HepG2 (cell line): ENCODE data around the gene ZNF813. TPM values are rescaled to one million over a fixed set of nuclear protein-coding genes. Genes with fewer than 3 reads are reported as not detected.

Experiments used
- ATM ChIP-seq: fragments of 450-650 bp; IDR thresholded peaks from 2 replicates; pipeline ENCODE4 v1.7.1; 2017; ENCODE audit warnings: mild to moderate bottlenecking, borderline replicate concordance
- CEBPB ChIP-seq: IDR thresholded peaks from 2 replicates; pipeline ENCODE4 v1.6.1; 2011; ENCODE audit warnings: low read depth, low read length, improper control_type of control experiment, borderline replicate concordance
- CREBL2 ChIP-seq: sonication (generic); formaldehyde crosslinking; IDR thresholded peaks from 2 replicates; pipeline ENCODE4 v1.8.1; 2023; ENCODE audit warnings: missing genetic modification reagents, mild to moderate bottlenecking, borderline replicate concordance
- FIP1L1 ChIP-seq: fragments of 200-400 bp; formaldehyde crosslinking; IDR thresholded peaks from 2 replicates; pipeline ENCODE4 v1.6.1; 2018; ENCODE audit warnings: low read depth, mild to moderate bottlenecking, low read length, moderate library complexity, borderline replicate concordance; ENCODE audit not compliant: insufficient read depth
- FOXO1 ChIP-seq: sonication (generic); formaldehyde crosslinking; IDR thresholded peaks from 2 replicates; pipeline ENCODE4 v1.4.0; 2020; ENCODE audit warnings: missing genetic modification reagents
- HNRNPH1 ChIP-seq: fragments of 200-400 bp; formaldehyde crosslinking; optimal IDR thresholded peaks from 2 replicates; pipeline ENCODE3; 2017; ENCODE audit warnings: mild to moderate bottlenecking, low read depth, low read length
- HNRNPK ChIP-seq: fragments of 200-400 bp; formaldehyde crosslinking; IDR thresholded peaks from 2 replicates; pipeline ENCODE4 v1.6.1; 2018; ENCODE audit warnings: low read length, low read depth, moderate library complexity, mild to moderate bottlenecking; ENCODE audit not compliant: poor library complexity, severe bottlenecking
- MXD3 ChIP-seq: IDR thresholded peaks from 2 replicates; pipeline ENCODE4 v1.6.1; 2016; ENCODE audit warnings: mild to moderate bottlenecking, missing biosample characterization, missing genetic modification reagents
- MYPOP ChIP-seq: sonication (generic); formaldehyde crosslinking; IDR thresholded peaks from 2 replicates; pipeline ENCODE4 v1.8.1; 2023; ENCODE audit warnings: mild to moderate bottlenecking, moderate library complexity, missing genetic modification reagents
- NFRKB ChIP-seq: fragments of 450-650 bp; IDR thresholded peaks from 2 replicates; pipeline ENCODE4 v1.6.1; 2017
- NR2F2 ChIP-seq: IDR thresholded peaks from 2 replicates; pipeline ENCODE4 v1.6.1; 2012; ENCODE audit warnings: low read depth, inconsistent platforms, borderline replicate concordance
- NR2F6 ChIP-seq, 2 experiments: IDR thresholded peaks; 2 replicates each; pipeline ENCODE4 v1.6.1; 2016; ENCODE audit warnings: antibody characterized with exemption in 1 of 2, mild to moderate bottlenecking in 1 of 2
- SYNCRIP ChIP-seq: fragments of 200-400 bp; formaldehyde crosslinking; IDR thresholded peaks from 2 replicates; pipeline ENCODE4 v1.6.1; 2018; ENCODE audit warnings: mild to moderate bottlenecking, low read depth, low read length; ENCODE audit not compliant: insufficient read depth
- TAF1 ChIP-seq: sonication (generic); formaldehyde crosslinking; IDR thresholded peaks from 2 replicates; pipeline ENCODE4 v1.4.0; 2020; ENCODE audit warnings: missing genetic modification reagents
- TEAD3 ChIP-seq: optimal IDR thresholded peaks from 2 replicates; pipeline ENCODE3; 2016; ENCODE audit warnings: borderline replicate concordance
- TMF1 ChIP-seq: sonication (generic); formaldehyde crosslinking; IDR thresholded peaks from 2 replicates; pipeline ENCODE4 v1.8.1; 2022; ENCODE audit warnings: low read depth, missing genetic modification reagents
- YEATS4 ChIP-seq: sonication (generic); formaldehyde crosslinking; IDR thresholded peaks from 2 replicates; pipeline ENCODE4 v1.4.0; 2020; ENCODE audit warnings: missing genetic modification reagents, borderline replicate concordance
- ZNF30 ChIP-seq: sonication (generic); formaldehyde crosslinking; IDR thresholded peaks from 2 replicates; pipeline ENCODE4 v1.5.0; 2020; ENCODE audit warnings: mild to moderate bottlenecking, missing genetic modification reagents
- ZNF362 ChIP-seq: sonication (generic); formaldehyde crosslinking; IDR thresholded peaks from 2 replicates; pipeline ENCODE4 v1.4.0; 2020; ENCODE audit warnings: missing genetic modification reagents, mild to moderate bottlenecking, borderline replicate concordance
- ZNF570 ChIP-seq: sonication (generic); formaldehyde crosslinking; IDR thresholded peaks from 2 replicates; pipeline ENCODE4 v1.4.0; 2020; ENCODE audit warnings: mild to moderate bottlenecking, missing genetic modification reagents, borderline replicate concordance
- ZNF572 ChIP-seq: sonication (generic); formaldehyde crosslinking; IDR thresholded peaks from 2 replicates; pipeline ENCODE4 v1.5.1; 2020; ENCODE audit warnings: mild to moderate bottlenecking, missing genetic modification reagents
- ZNF616 ChIP-seq: sonication (generic); formaldehyde crosslinking; IDR thresholded peaks from 2 replicates; pipeline ENCODE4 v1.5.0; 2020; ENCODE audit warnings: low read depth, mild to moderate bottlenecking, missing genetic modification reagents
- ZNF674 ChIP-seq: sonication (generic); formaldehyde crosslinking; IDR thresholded peaks from 2 replicates; pipeline ENCODE4 v1.5.0; 2020; ENCODE audit warnings: low read depth, mild to moderate bottlenecking, missing genetic modification reagents
- ZNF883 ChIP-seq: sonication (generic); formaldehyde crosslinking; IDR thresholded peaks from 2 replicates; pipeline ENCODE4 v1.5.1; 2020; ENCODE audit warnings: mild to moderate bottlenecking, missing genetic modification reagents; ENCODE audit errors: not compliant biosample characterization
- ZSCAN25 ChIP-seq: sonication (generic); formaldehyde crosslinking; IDR thresholded peaks from 2 replicates; pipeline ENCODE4 v1.8.0; 2022; ENCODE audit warnings: mild to moderate bottlenecking, missing genetic modification reagents
- polyA plus RNA-seq, 8 experiments: library from polyadenylated mRNA; depleted of rRNA in 3 of 8; stranded (reverse) in 7 of 8; unstranded in 1 of 8; fragments of >200 nt; fragmentation: Illumina TruSeq in 4 of 8; extraction: Trizol in 4 of 8; gene quantifications; 2 replicates each; pipeline versions ENCODE4 v1.2.1 to v1.2.3, GENCODE V29; 2011 to 2016; ENCODE audit warnings: low read depth in 4 of 8, missing spikeins in 1 of 8, mixed read lengths in 1 of 8; ENCODE audit not compliant: insufficient read depth in 1 of 8
- total RNA-seq, 5 experiments: library from RNA; depleted of rRNA; stranded (reverse); fragments of >200 nt; fragmentation: Illumina TruSeq; extraction: Trizol; gene quantifications; 2 replicates each; pipeline ENCODE4 v1.2.3, GENCODE V29; 2016; ENCODE audit warnings: low read depth in 1 of 5

ZNF813 gene
- total and polyA plus RNA-seq, 2 of the 13 experiments (the other 11 are each of a cell fraction or from before 2014, with no cell fraction given): 2.1 to 8.9 TPM

- TF ChIP-seq MYPOP (CRISPR knock-in tag): peak; percentile 19; the same call in 1 of the 2 replicates
- TF ChIP-seq ZNF362 (CRISPR knock-in tag): no peak
- TF ChIP-seq SYNCRIP: no peak
- TF ChIP-seq ZSCAN25 (CRISPR knock-in tag): no peak
- no peak for TF ChIP-seq FOXO1 (CRISPR knock-in tag)
- TF ChIP-seq YEATS4 (CRISPR knock-in tag): no peak
- no peak for TF ChIP-seq MXD3 (CRISPR knock-in tag)
- TF ChIP-seq ZNF30 (CRISPR knock-in tag): no peak
- no peak for TF ChIP-seq HNRNPH1
- TF ChIP-seq TMF1 (CRISPR knock-in tag): no peak
- no peak; the same call in 1 of the 2 replicates for TF ChIP-seq NR2F6 (IDR thresholded peaks at IDR 0.05)
- TF ChIP-seq NR2F6 (CRISPR knock-in tag; IDR thresholded peaks at IDR 0.05): no peak
- TF ChIP-seq ZNF674 (CRISPR knock-in tag): no peak
- TF ChIP-seq ZNF616 (CRISPR knock-in tag): no peak
- no peak for TF ChIP-seq HNRNPK
- no peak for TF ChIP-seq ATM
- TF ChIP-seq ZNF572 (CRISPR knock-in tag): no peak
- no peak for TF ChIP-seq CREBL2 (CRISPR knock-in tag)
- no peak for TF ChIP-seq ZNF883 (CRISPR knock-in tag)
- TF ChIP-seq TEAD3 (CRISPR knock-in tag): no peak
- TF ChIP-seq TAF1 (CRISPR knock-in tag): no peak
- no peak for TF ChIP-seq NFRKB
- TF ChIP-seq ZNF570 (CRISPR knock-in tag): no peak
- no peak for TF ChIP-seq NR2F2
- no peak for TF ChIP-seq FIP1L1
- TF ChIP-seq CEBPB: no peak
Measured at GRCh38 chr19:53520547-53521372, 53.2 kb downstream of the ZNF813 start (continued).
